Measurements from ENCODE around the gene TM7SF3. TPM values are rescaled to one million over a fixed set of nuclear protein-coding genes. Genes with fewer than 3 reads are reported as not detected.

The TM7SF3 gene
- total RNA-seq, 3 donors from 2014 or later (not counting 1 experiment from before 2014, with no cell fraction given): 32.1 to 48.4 (median 42.6) TPM

DNA sequence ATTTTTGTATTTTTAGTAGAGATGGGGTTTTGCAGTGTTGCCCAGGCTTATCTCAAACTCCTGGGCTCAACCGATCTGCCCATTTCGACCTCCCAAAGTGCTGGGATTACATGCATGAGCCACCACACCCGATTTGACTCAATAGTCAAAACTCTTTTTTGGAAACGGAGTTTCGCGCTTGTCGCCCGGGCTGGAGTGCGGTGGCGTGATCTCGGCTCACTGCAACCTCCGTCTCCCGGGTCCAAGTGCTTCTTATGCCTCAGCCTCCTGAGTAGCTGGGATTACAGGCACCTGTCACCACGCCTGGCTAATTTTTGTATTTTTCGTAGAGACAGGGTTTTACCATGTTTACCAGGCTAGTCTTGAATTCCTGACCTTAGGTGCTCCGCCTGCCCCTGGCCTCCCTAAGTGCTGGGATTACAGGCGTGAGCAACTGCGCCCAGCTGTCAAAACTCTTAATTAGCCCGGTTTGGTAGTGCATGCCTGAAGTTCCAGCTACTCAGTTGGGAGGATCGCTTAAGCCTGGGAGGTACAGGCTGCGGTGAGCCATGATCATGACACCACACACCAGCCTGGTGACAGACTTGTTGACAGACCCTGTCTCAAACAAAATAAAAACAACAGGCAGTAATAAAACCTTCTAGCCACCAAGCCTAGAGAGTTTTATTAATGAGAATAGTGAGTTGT lies 20.6 kb upstream of the TM7SF3 start:
- DNase-seq: no peak

DNA sequence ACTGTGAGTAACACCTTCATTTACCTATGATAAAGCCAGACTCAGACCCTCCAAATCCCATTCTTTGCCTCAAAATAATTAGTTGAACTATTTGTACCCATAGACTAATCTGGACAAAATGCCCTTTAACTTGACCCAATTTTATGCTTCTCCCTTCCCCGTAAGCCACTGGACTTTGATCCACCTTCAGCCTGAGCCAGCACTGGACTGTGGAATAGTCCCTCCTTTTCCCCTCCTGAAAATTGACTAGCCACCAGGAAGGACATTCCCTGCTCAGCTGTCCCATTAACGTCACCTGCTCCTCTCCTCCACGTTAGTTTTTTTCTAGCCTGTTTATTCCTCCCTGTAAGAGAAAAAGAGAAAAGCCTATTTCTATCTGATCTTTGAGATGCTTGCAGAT lies 18.5 kb upstream of the TM7SF3 start:
- intact Hi-C loops (cut with micrococcal nuclease): no loop called here
- no peaks in the 10 kb centered on the region for H3K27me3 Mint-ChIP-seq (ENCODE audit: low read depth in 2 of 2)
- Histone ChIP-seq H3K9me3 (ENCODE audit: control insufficient read depth, insufficient read depth, low read length) (no peaks in the 10 kb centered on the region), H3K36me3 (ENCODE audit: control insufficient read depth, insufficient read depth, low read length) (peaks cover 55% of the 10 kb centered on the region), H3K27ac (ENCODE audit: low read length) (no peak overlapping the region), H3K27me3 (ENCODE audit: control insufficient read depth, insufficient read depth, low read length) (no peaks in the 10 kb centered on the region), H3K4me3 (ENCODE audit: low read length) (no peak overlapping the region), H3K4me1 (ENCODE audit: control insufficient read depth, insufficient read depth, low read length) (no peaks in the 10 kb centered on the region)
- peaks cover 3 to 4% of the 10 kb centered on the region in 2 donors for H3K4me1 Mint-ChIP-seq
- H3K36me3 Mint-ChIP-seq: peaks cover 29% of the 10 kb centered on the region
- 100% methylated on average over 3 of the region's 3 CpGs for WGBS (ENCODE audit: insufficient coverage)
- no peaks in the 10 kb centered on the region for H3K9me3 Mint-ChIP-seq
- DNase-seq: no peak
- no peak overlapping the region for H3K27ac Mint-ChIP-seq
- ATAC-seq: no peak
- no peak for TF ChIP-seq CTCF (IDR thresholded peaks at IDR 0.05)
- H3K4me3 Mint-ChIP-seq: no peak overlapping the region

More for the DNA sequence above, 20.6 kb upstream of the TM7SF3 start:
- no peak overlapping the region for H3K4me3 Mint-ChIP-seq
- WGBS (ENCODE audit: insufficient coverage): 99% methylated on average over 21 of the region's 21 CpGs
- no peak for ATAC-seq
- H3K4me1 Mint-ChIP-seq: peaks cover 0 to 4% of the 10 kb centered on the region in 2 donors
- no peak for TF ChIP-seq CTCF (IDR thresholded peaks at IDR 0.05)
- no peak overlapping the region for H3K27ac Mint-ChIP-seq
- Histone ChIP-seq H3K4me3 (ENCODE audit: low read length) (no peak overlapping the region), H3K27ac (ENCODE audit: low read length) (no peak overlapping the region), H3K36me3 (ENCODE audit: control insufficient read depth, insufficient read depth, low read length) (peaks cover 39% of the 10 kb centered on the region), H3K4me1 (ENCODE audit: control insufficient read depth, insufficient read depth, low read length) (no peaks in the 10 kb centered on the region), H3K9me3 (ENCODE audit: control insufficient read depth, insufficient read depth, low read length) (no peaks in the 10 kb centered on the region), H3K27me3 (ENCODE audit: control insufficient read depth, insufficient read depth, low read length) (no peaks in the 10 kb centered on the region)
- no peaks in the 10 kb centered on the region for H3K27me3 Mint-ChIP-seq (ENCODE audit: low read depth in 2 of 2)
- intact Hi-C loops (cut with micrococcal nuclease): no loop called here
- H3K9me3 Mint-ChIP-seq: no peaks in the 10 kb centered on the region
- H3K36me3 Mint-ChIP-seq: peaks cover 34% of the 10 kb centered on the region

DNA sequence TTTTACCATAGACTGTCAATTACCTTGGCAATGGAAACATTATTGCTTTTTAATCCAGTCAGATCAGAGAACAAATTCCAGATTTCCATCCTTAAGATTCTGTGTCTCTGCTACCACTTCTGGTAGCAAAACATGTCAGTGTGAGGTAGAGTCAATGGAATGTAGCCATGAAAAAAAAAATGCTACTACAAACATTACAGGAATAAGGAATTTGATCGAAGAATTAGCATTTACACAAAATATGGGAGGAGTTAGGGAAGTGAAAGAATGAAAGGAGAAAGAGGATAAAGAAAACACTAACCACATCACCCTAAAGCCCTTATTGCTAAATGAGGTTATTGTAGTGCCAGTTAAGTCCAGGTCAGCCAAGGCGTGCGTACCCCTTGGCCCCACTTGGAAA lies 17.3 kb upstream of the TM7SF3 start:
- no peak for DNase-seq
- H3K36me3 Mint-ChIP-seq: peaks cover 28% of the 10 kb centered on the region
- H3K27ac ChIP-seq (ENCODE audit: low read length): no peak overlapping the region
- H3K4me3 ChIP-seq (ENCODE audit: low read length): no peak overlapping the region
- H3K9me3 Mint-ChIP-seq: no peaks in the 10 kb centered on the region
- H3K27ac Mint-ChIP-seq: no peak overlapping the region
- no peaks in the 10 kb centered on the region for H3K27me3 ChIP-seq (ENCODE audit: control insufficient read depth, insufficient read depth, low read length)
- intact Hi-C loops (cut with micrococcal nuclease): no loop called here
- no peak for TF ChIP-seq CTCF (IDR thresholded peaks at IDR 0.05)
- no peak for ATAC-seq
- H3K27me3 Mint-ChIP-seq (ENCODE audit: low read depth in 2 of 2): no peaks in the 10 kb centered on the region
- no peaks in the 10 kb centered on the region for H3K9me3 ChIP-seq (ENCODE audit: control insufficient read depth, insufficient read depth, low read length)
- H3K4me1 Mint-ChIP-seq: peaks cover 4% of the 10 kb centered on the region in 2 donors
- WGBS (ENCODE audit: insufficient coverage): 97% methylated on average over 2 of the region's 3 CpGs
- no peaks in the 10 kb centered on the region for H3K4me1 ChIP-seq (ENCODE audit: control insufficient read depth, insufficient read depth, low read length)
- H3K4me3 Mint-ChIP-seq: no peak overlapping the region
- H3K36me3 ChIP-seq (ENCODE audit: control insufficient read depth, insufficient read depth, low read length): peaks cover 60% of the 10 kb centered on the region

DNA sequence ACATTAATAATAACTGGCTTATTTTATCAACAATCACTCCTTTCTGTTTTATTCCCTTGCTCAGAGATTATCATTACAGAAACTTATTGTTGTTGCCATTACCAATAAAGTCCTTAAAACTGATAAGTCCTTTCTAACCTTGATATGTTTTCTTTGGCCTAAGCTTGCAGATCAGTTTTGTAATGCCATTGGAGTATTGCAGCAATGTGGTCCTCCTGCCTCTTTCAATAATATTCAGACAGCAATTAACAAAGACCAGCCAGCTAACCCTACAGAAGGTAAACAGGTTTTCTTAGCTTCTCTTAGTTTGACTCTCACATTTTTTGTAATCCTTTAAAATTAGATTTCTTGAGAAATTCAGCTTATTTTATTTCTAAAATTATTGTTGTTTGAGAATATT lies 12.1 kb upstream of the TM7SF3 start:
- no peaks in the 10 kb centered on the region for H3K27me3 ChIP-seq (ENCODE audit: control insufficient read depth, insufficient read depth, low read length)
- H3K4me1 ChIP-seq (ENCODE audit: control insufficient read depth, insufficient read depth, low read length): peaks cover 18% of the 10 kb centered on the region
- H3K9me3 ChIP-seq (ENCODE audit: control insufficient read depth, insufficient read depth, low read length): no peaks in the 10 kb centered on the region
- TF ChIP-seq CTCF (IDR thresholded peaks at IDR 0.05): no peak
- no peak for ATAC-seq
- H3K36me3 ChIP-seq (ENCODE audit: control insufficient read depth, insufficient read depth, low read length): peaks cover 40% of the 10 kb centered on the region
- Mint-ChIP-seq H3K27me3 (ENCODE audit: low read depth in 2 of 2) (no peaks in the 10 kb centered on the region), H3K9me3 (no peaks in the 10 kb centered on the region), H3K36me3 (peaks cover 16% of the 10 kb centered on the region), H3K4me1 (peaks cover 22 to 41% of the 10 kb centered on the region in 2 donors), H3K27ac (no peak overlapping the region), H3K4me3 (no peak overlapping the region)
- intact Hi-C loops (cut with micrococcal nuclease): no loop called here
- no peak for DNase-seq
- no peak overlapping the region for H3K4me3 ChIP-seq (ENCODE audit: low read length)
- no peak overlapping the region for H3K27ac ChIP-seq (ENCODE audit: low read length)

All from natural killer cell (primary cell).